ENCODE data around the gene ACTG1.
"Not testable (repeated sequence)": the region's sequence is repeated elsewhere in the genome, so short reads cannot be mapped to it uniquely, and the experiment has no call there.

Gene ACTG1

GRCh38 chr17:81533339-81534141 lies 20.9 kb upstream of the ACTG1 start:
- no peak for DNase-seq (ENCODE audit: low read depth)

GRCh38 chr17:81532490-81533287 lies 20.1 kb upstream of the ACTG1 start:
- no peak for DNase-seq (ENCODE audit: low read depth)

- not testable (repeated sequence) for DNase-seq (ENCODE audit: low read depth)
Observed at GRCh38 chr17:81531998-81532404, 19.4 kb upstream of the ACTG1 start.

- DNase-seq (ENCODE audit: low read depth), result not testable (repeated sequence)
Observed at GRCh38 chr17:81531013-81531412, 18.4 kb upstream of the ACTG1 start.

GRCh38 chr17:81529437-81529803 lies 16.8 kb upstream of the ACTG1 start:
- no peak for DNase-seq (ENCODE audit: low read depth)

GRCh38 chr17:81528651-81529436 lies 16.2 kb upstream of the ACTG1 start:
- no peak for DNase-seq (ENCODE audit: low read depth)

- no peak for DNase-seq (ENCODE audit: low read depth)
Observed at GRCh38 chr17:81528384-81528650, 15.7 kb upstream of the ACTG1 start.

GRCh38 chr17:81527591-81528383 lies 15.2 kb upstream of the ACTG1 start, which contains the start of gene FSCN2:
FSCN2 (plus strand) TSS chr17:81528377; CDS start chr17:81528532, 155 bp downstream.
- DNase-seq (ENCODE audit: low read depth), result no peak

- DNase-seq (ENCODE audit: low read depth), result no peak
Observed at GRCh38 chr17:81526662-81527571, 14.3 kb upstream of the ACTG1 start.

GRCh38 chr17:81524865-81525159 lies 12.2 kb upstream of the ACTG1 start:
- no peak for DNase-seq (ENCODE audit: low read depth)

GRCh38 chr17:81524039-81524864 lies 11.7 kb upstream of the ACTG1 start:
- DNase-seq (ENCODE audit: low read depth), result no peak

- DNase-seq (ENCODE audit: low read depth), result no peak
Observed at GRCh38 chr17:81523402-81524038, 10.9 kb upstream of the ACTG1 start.

- DNase-seq (ENCODE audit: low read depth), result no peak
Observed at GRCh38 chr17:81522491-81523401, 10.1 kb upstream of the ACTG1 start.

- DNase-seq (ENCODE audit: low read depth), result no peak
Observed at GRCh38 chr17:81520021-81520901, 7.7 kb upstream of the ACTG1 start.

GRCh38 chr17:81519284-81520020 lies 6.9 kb upstream of the ACTG1 start:
- DNase-seq (ENCODE audit: low read depth), result no peak

- no peak for DNase-seq (ENCODE audit: low read depth)
Observed at GRCh38 chr17:81518785-81519283, 6.2 kb upstream of the ACTG1 start.

Data from stimulated activated CD8-positive, alpha-beta memory T cell treated with anti-CD3 and anti-CD28 coated beads, Interleukin-7, amount 100 ng/mL, for 24 hours (primary cell).